Measurements from ENCODE around the gene TRPM2. TPM values are rescaled to one million over a fixed set of nuclear protein-coding genes. Genes with fewer than 3 reads are reported as not detected.

TRPM2 gene
- total RNA-seq, 2 experiments from 2014 or later, result 1.9 to 2.9 TPM

DNA sequence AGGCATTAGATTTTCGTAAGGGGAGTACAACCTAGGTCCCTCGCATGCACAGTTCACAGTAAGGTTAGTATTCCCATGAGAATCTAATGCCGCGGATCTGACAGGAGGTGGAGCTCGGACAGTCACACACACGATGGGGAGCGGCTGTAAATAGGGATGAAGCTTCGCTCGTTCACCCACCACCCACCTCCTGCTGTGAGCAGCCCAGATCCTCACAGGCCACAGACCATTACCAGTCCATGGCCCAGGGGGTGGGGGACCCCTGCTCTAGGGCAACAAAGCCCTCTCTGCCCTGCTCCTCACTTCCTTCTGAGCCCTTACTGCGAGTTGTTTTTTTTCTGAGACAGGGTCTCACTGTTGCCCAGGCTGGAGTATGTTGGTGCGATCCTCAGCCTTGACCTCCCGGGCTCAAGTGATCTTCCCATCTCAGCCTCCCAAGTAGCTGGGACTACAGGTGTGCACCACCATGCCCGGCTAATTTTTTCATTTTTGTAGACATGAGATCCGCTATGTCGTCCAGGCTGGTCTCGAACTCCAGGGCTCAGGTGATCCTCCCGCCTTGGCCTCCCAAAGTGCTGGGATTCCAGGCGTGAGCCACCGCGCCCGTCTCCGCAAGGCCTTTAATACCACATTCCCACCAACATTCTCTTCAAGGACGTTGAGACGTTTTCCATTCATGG lies 21.3 kb downstream of the TRPM2 start:
- Histone ChIP-seq H3K27ac (ENCODE audit: low read depth in 1 of 2, low read length in 2 of 2) (no peak overlapping the region), H3K4me1 (ENCODE audit: insufficient read depth, low read length) (peaks cover 28% of the 10 kb centered on the region), H3K4me3 (ENCODE audit: low read length) (no peak overlapping the region), H3K9me3 (ENCODE audit: control insufficient read depth in 1 of 2, insufficient read depth in 1 of 2, low read length in 2 of 2) (peaks cover 0 to 7% of the 10 kb centered on the region in 2 experiments), H3K36me3 (ENCODE audit: insufficient read depth, low read length) (no peaks in the 10 kb centered on the region), H3K27me3 (ENCODE audit: control insufficient read depth in 1 of 2, insufficient read depth in 2 of 2, low read length in 2 of 2) (no peaks in the 10 kb centered on the region)
- Mint-ChIP-seq H3K4me3 (peak overlapping the region; percentile 37), H3K9me3 (no peaks in the 10 kb centered on the region), H3K36me3 (ENCODE audit: low read depth) (no peaks in the 10 kb centered on the region), H3K27ac (no peak overlapping the region), H3K27me3 (no peaks in the 10 kb centered on the region), H3K4me1 (ENCODE audit: low read depth) (peaks cover 23% of the 10 kb centered on the region)
- ChIA-PET POLR2A (interaction anchor here (1.0 kb wide), 1 partner anchor 36 kb away, joined by 3 read pairs; no protein-coding TSS in a partner anchor), CTCF (no interaction called here)
- no peak for DNase-seq
- no peak for ATAC-seq (ENCODE audit: poor library complexity)
- TF ChIP-seq, protein P1, sequence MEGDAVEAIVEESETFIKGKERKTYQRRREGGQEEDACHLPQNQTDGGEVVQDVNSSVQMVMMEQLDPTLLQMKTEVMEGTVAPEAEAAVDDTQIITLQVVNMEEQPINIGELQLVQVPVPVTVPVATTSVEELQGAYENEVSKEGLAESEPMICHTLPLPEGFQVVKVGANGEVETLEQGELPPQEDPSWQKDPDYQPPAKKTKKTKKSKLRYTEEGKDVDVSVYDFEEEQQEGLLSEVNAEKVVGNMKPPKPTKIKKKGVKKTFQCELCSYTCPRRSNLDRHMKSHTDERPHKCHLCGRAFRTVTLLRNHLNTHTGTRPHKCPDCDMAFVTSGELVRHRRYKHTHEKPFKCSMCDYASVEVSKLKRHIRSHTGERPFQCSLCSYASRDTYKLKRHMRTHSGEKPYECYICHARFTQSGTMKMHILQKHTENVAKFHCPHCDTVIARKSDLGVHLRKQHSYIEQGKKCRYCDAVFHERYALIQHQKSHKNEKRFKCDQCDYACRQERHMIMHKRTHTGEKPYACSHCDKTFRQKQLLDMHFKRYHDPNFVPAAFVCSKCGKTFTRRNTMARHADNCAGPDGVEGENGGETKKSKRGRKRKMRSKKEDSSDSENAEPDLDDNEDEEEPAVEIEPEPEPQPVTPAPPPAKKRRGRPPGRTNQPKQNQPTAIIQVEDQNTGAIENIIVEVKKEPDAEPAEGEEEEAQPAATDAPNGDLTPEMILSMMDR (IDR thresholded peaks at IDR 0.05), result no peak
- intact Hi-C loops (cut with DNase I, micrococcal nuclease), result no loop called here

DNA sequence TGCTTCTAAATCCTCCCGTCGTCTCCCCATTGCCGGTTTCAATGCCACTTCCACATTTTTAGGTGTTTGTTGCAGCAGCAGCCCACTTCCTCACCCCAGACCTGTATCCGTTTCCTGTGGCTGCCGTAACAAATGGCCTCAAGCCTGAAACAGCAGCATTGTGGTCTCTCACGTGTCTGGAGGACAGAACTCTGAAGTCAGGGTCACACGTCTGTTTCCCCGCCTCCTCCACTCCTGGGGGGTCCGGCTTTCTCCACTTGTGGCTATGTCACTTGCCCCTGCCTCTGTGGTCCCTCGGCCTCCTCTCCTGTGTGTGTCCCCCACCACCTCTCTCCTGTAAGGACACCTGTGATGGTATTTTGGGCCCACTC lies 21.8 kb downstream of the TRPM2 start:
- Histone ChIP-seq H3K27me3 (ENCODE audit: control insufficient read depth in 1 of 2, insufficient read depth in 2 of 2, low read length in 2 of 2) (no peaks in the 10 kb centered on the region), H3K36me3 (ENCODE audit: insufficient read depth, low read length) (no peaks in the 10 kb centered on the region), H3K4me3 (ENCODE audit: low read length) (no peak overlapping the region), H3K4me1 (ENCODE audit: insufficient read depth, low read length) (peaks cover 28% of the 10 kb centered on the region), H3K27ac (ENCODE audit: low read depth in 1 of 2, low read length in 2 of 2) (no peak overlapping the region), H3K9me3 (ENCODE audit: control insufficient read depth in 1 of 2, insufficient read depth in 1 of 2, low read length in 2 of 2) (peaks cover 0 to 7% of the 10 kb centered on the region in 2 experiments)
- Mint-ChIP-seq H3K27ac (no peak overlapping the region), H3K4me3 (peak overlapping the region; percentile 37), H3K9me3 (no peaks in the 10 kb centered on the region), H3K4me1 (ENCODE audit: low read depth) (peaks cover 23% of the 10 kb centered on the region), H3K36me3 (ENCODE audit: low read depth) (no peaks in the 10 kb centered on the region), H3K27me3 (no peaks in the 10 kb centered on the region)
- DNase-seq (peak in 5 of 14 experiments; percentile 11 to 74 (median 47)), ATAC-seq (ENCODE audit: poor library complexity) (peak; percentile 29)
- CTCF ChIA-PET, result no interaction called here
- TF ChIP-seq, protein P1 (IDR thresholded peaks at IDR 0.05), result no peak
- POLR2A ChIA-PET, result no interaction called here
- intact Hi-C loops (cut with DNase I, micrococcal nuclease), result no loop called here

DNA sequence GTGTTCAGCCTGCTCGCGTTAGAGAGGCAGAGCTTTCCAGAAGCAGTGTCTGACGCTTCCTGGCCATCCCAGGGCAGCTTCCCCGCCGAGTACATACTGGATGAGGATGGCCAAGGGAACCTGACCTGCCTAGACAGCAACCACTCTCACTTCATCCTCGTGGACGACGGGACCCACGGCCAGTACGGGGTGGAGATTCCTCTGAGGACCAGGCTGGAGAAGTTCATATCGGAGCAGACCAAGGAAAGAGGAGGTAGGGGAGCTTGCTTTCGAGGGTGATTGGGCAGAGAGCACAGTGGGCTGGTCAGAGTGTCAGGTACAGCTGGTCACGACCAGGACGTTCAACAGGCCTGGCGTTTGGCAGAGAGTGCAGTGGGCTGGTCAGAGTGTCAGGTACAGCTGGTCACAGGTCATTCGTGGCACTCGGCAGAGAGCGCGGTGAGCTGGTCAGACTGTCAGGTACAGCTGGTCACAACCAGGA lies 22.4 kb downstream of the TRPM2 start:
- intact Hi-C loops (cut with DNase I, micrococcal nuclease), result no loop called here
- peaks cover 0 to 3% of the 10 kb centered on the region in 2 experiments for H3K9me3 ChIP-seq (ENCODE audit: control insufficient read depth in 1 of 2, insufficient read depth in 1 of 2, low read length in 2 of 2)
- no peak overlapping the region for H3K27ac Mint-ChIP-seq
- ChIA-PET POLR2A (no interaction called here), CTCF (no interaction called here)
- no peaks in the 10 kb centered on the region for H3K36me3 ChIP-seq (ENCODE audit: insufficient read depth, low read length)
- no peak overlapping the region for H3K27ac ChIP-seq (ENCODE audit: low read depth in 1 of 2, low read length in 2 of 2)
- no peaks in the 10 kb centered on the region for H3K36me3 Mint-ChIP-seq (ENCODE audit: low read depth)
- no peak for ATAC-seq (ENCODE audit: poor library complexity)
- H3K4me3 ChIP-seq (ENCODE audit: low read length), result no peak overlapping the region
- H3K27me3 ChIP-seq (ENCODE audit: control insufficient read depth in 1 of 2, insufficient read depth in 2 of 2, low read length in 2 of 2), result no peaks in the 10 kb centered on the region
- peak in 1 of 14 experiments; percentile 27 for DNase-seq
- H3K9me3 Mint-ChIP-seq, result no peaks in the 10 kb centered on the region
- peaks cover 23% of the 10 kb centered on the region for H3K4me1 Mint-ChIP-seq (ENCODE audit: low read depth)
- TF ChIP-seq, protein P1 (IDR thresholded peaks at IDR 0.05), result no peak
- H3K4me1 ChIP-seq (ENCODE audit: insufficient read depth, low read length), result peaks cover 28% of the 10 kb centered on the region
- H3K4me3 Mint-ChIP-seq, result no peak overlapping the region
- H3K27me3 Mint-ChIP-seq, result no peaks in the 10 kb centered on the region
